SK-N-SH (cell line): ENCODE data around the gene SDK1.

Experiments used
- CTCF ChIP-seq: fragments of 200-600 bp; sonication (generic); IDR thresholded peaks from 2 replicates; pipeline ENCODE4 v1.6.1; 2017; ENCODE audit warnings: antibody characterized with exemption, mild to moderate bottlenecking, moderate library complexity
- EP300 ChIP-seq, 2 experiments: IDR thresholded peaks; 2 replicates each; pipeline versions ENCODE4 v1.4.0 to v1.6.1; 2012; ENCODE audit warnings: borderline replicate concordance in 1 of 2, low read depth in 1 of 2, low read length in 1 of 2
- GABPA ChIP-seq: IDR thresholded peaks from 2 replicates; pipeline ENCODE4 v1.4.0; 2012; ENCODE audit warnings: low read depth, mild to moderate bottlenecking
- GATA2 ChIP-seq: sonication (generic); formaldehyde crosslinking; IDR thresholded peaks from 2 replicates; pipeline ENCODE4 v1.5.0; 2020; ENCODE audit warnings: mild to moderate bottlenecking, missing genetic modification reagents
- JUND ChIP-seq: IDR thresholded peaks from 2 replicates; pipeline ENCODE4 v1.4.0; 2012
- POLR2AphosphoS5 ChIP-seq: IDR thresholded peaks from 2 replicates; pipeline ENCODE4 v1.6.1; 2012; ENCODE audit warnings: low read depth, low read length
- RAD21 ChIP-seq: IDR thresholded peaks from 2 replicates; pipeline ENCODE4 v1.6.1; 2012; ENCODE audit warnings: mild to moderate bottlenecking, low read length
- RFX5 ChIP-seq: IDR thresholded peaks from 2 replicates; pipeline ENCODE4 v1.6.1; 2012; ENCODE audit warnings: mild to moderate bottlenecking, improper control_type of control experiment, low read length
- SMC3 ChIP-seq: IDR thresholded peaks from 2 replicates; pipeline ENCODE4 v1.6.1; 2012; ENCODE audit warnings: low read depth, low read length, improper control_type of control experiment
- USF2 ChIP-seq: fragments of 150-350 bp; IDR thresholded peaks from 2 replicates; pipeline ENCODE4 v1.6.1; 2017; ENCODE audit warnings: antibody characterized with exemption, low read length, low read depth, borderline replicate concordance
- TF ChIP-seq, protein P1 (sequence below): IDR thresholded peaks from 2 replicates; pipeline ENCODE4 v1.6.1; 2012; ENCODE audit warnings: mild to moderate bottlenecking, low read depth, low read length, moderate library complexity

DNA sequence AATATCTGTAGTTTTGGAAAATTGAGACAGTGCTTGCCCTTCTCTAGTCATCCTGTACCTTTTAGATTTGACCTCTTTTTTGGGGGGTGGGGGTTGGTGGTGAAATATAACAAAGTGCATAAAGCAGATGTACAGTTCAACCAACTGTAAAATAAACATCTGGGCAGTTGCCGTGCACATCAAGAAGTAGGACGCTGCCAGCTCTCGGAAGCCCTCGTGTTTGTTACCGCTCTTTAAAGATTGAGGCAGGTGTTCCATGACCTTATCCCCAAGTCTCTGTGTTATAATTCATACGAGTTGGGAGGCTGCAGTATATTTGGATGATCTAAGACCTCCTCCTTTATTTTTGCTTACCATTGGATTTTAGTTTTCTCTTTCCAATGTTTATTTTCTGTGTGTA, 55.1 kb downstream of the SDK1 start:
- TF ChIP-seq EP300 (IDR thresholded peaks at IDR 0.05; ENCODE audit: borderline replicate concordance in 1 of 2, low read depth in 1 of 2, low read length in 1 of 2) (no peak), CTCF (no peak), GABPA (no peak), POLR2AphosphoS5 (no peak), RAD21 (no peak), JUND (no peak), RFX5 (no peak), USF2 (no peak), GATA2 (no peak), SMC3 (no peak)
- TF ChIP-seq, protein P1, sequence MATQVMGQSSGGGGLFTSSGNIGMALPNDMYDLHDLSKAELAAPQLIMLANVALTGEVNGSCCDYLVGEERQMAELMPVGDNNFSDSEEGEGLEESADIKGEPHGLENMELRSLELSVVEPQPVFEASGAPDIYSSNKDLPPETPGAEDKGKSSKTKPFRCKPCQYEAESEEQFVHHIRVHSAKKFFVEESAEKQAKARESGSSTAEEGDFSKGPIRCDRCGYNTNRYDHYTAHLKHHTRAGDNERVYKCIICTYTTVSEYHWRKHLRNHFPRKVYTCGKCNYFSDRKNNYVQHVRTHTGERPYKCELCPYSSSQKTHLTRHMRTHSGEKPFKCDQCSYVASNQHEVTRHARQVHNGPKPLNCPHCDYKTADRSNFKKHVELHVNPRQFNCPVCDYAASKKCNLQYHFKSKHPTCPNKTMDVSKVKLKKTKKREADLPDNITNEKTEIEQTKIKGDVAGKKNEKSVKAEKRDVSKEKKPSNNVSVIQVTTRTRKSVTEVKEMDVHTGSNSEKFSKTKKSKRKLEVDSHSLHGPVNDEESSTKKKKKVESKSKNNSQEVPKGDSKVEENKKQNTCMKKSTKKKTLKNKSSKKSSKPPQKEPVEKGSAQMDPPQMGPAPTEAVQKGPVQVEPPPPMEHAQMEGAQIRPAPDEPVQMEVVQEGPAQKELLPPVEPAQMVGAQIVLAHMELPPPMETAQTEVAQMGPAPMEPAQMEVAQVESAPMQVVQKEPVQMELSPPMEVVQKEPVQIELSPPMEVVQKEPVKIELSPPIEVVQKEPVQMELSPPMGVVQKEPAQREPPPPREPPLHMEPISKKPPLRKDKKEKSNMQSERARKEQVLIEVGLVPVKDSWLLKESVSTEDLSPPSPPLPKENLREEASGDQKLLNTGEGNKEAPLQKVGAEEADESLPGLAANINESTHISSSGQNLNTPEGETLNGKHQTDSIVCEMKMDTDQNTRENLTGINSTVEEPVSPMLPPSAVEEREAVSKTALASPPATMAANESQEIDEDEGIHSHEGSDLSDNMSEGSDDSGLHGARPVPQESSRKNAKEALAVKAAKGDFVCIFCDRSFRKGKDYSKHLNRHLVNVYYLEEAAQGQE, result no peak
